Fibroblast of gingiva (primary cell): Measurements from ENCODE around the gene UBAP1.
"Not testable (repeated sequence)": the region's sequence is repeated elsewhere in the genome, so short reads cannot be mapped to it uniquely, and the experiment has no call there.

Source experiments
- DNase-seq: peaks from one replicate; pipeline ENCODE4 v3.0.0-alpha.2; 2011; ENCODE audit warnings: low read depth

Gene UBAP1

GRCh38 chr9:34178436-34179212 is at the start of gene UBAP1:
Gene UBAP1 (plus strand): TSS chr9:34179043. CDS start chr9:34220915, 41,872 bp downstream.
- DNase-seq, result peak; percentile 96

- DNase-seq, result no peak
Measured at GRCh38 chr9:34131571-34131970, 47.3 kb upstream of the UBAP1 start.

- no peak for DNase-seq
Measured at GRCh38 chr9:34133436-34133949, 45.4 kb upstream of the UBAP1 start.

GRCh38 chr9:34134521-34134920 is 44.3 kb upstream of the UBAP1 start:
- DNase-seq, result no peak

- not testable (repeated sequence) for DNase-seq
Measured at GRCh38 chr9:34138644-34139043, 40.2 kb upstream of the UBAP1 start.

GRCh38 chr9:34139477-34140146 is 39.2 kb upstream of the UBAP1 start:
- peak; percentile 79 for DNase-seq

- DNase-seq, result no peak
Measured at GRCh38 chr9:34140853-34141252, 38.0 kb upstream of the UBAP1 start.

GRCh38 chr9:34143116-34143515 is 35.7 kb upstream of the UBAP1 start:
- DNase-seq, result no peak

GRCh38 chr9:34145165-34145564 is 33.7 kb upstream of the UBAP1 start:
- no peak for DNase-seq

GRCh38 chr9:34151398-34151797 is 27.4 kb upstream of the UBAP1 start:
- no peak for DNase-seq

- no peak for DNase-seq
Measured at GRCh38 chr9:34154057-34154456, 24.8 kb upstream of the UBAP1 start.

GRCh38 chr9:34157318-34157717 is 21.5 kb upstream of the UBAP1 start:
- no peak for DNase-seq

GRCh38 chr9:34157898-34158297 is 20.9 kb upstream of the UBAP1 start:
- DNase-seq, result no peak

- DNase-seq, result peak; percentile 49
Measured at GRCh38 chr9:34158362-34158869, 20.4 kb upstream of the UBAP1 start.

GRCh38 chr9:34163434-34163833 is 15.4 kb upstream of the UBAP1 start:
- DNase-seq, result no peak

- DNase-seq, result no peak
Measured at GRCh38 chr9:34169125-34169524, 9.7 kb upstream of the UBAP1 start.

GRCh38 chr9:34170237-34170991 is 8.4 kb upstream of the UBAP1 start:
- DNase-seq, result no peak

GRCh38 chr9:34171753-34172535 is 6.9 kb upstream of the UBAP1 start:
- no peak for DNase-seq

- no peak for DNase-seq
Measured at GRCh38 chr9:34176089-34176488, 2.8 kb upstream of the UBAP1 start.

GRCh38 chr9:34177593-34178435 is 1.0 kb upstream of the UBAP1 start:
- DNase-seq, result no peak
